ENCODE measurements around the gene PA2G4. TPM values are rescaled to one million over a fixed set of nuclear protein-coding genes. Genes with fewer than 3 reads are reported as not detected.

The PA2G4 gene
- total and polyA plus RNA-seq, 2 of the 4 experiments (the other 2 are of a cell fraction): 158 to 198 TPM

- Histone ChIP-seq H3K9me1 (ENCODE audit: insufficient read depth, low read length) (0 out of 2 replicates have a peak, but pooled peaks cover 2% of the 10 kb centered on the region), H2AK9ac (replicated peaks; ENCODE audit: low read depth, low read length, poor library complexity) (no peak overlapping the region), H3K9ac (ENCODE audit: low read depth, low read length) (no peak overlapping the region), H4K8ac (ENCODE audit: low read depth in 2 of 2, low read length in 2 of 2) (no peak overlapping the region), H3K27me3 (ENCODE audit: control insufficient read depth, insufficient read depth, low read length) (peaks cover 8% of the 10 kb centered on the region), H3K23ac (ENCODE audit: low read depth, low read length) (no peak overlapping the region), H3K56ac (ENCODE audit: extremely low read depth, insufficient read depth, low read length) (no peak overlapping the region), H3K4me1 (ENCODE audit: control insufficient read depth, insufficient read depth, low read length) (peaks cover 5% of the 10 kb centered on the region; the same call in 1 of the 2 replicates), H3K27ac (ENCODE audit: insufficient read depth, low read length) (no peak overlapping the region), H3K79me1 (ENCODE audit: low read depth in 1 of 2, low read length in 2 of 2) (peaks cover 9 to 24% of the 10 kb centered on the region in 2 experiments; a peak in 3 of 4 replicates), H3K4me3 (ENCODE audit: insufficient read depth, low read depth, low read length) (no peak overlapping the region), H2BK5ac (ENCODE audit: low read depth, low read length, poor library complexity, severe bottlenecking) (no peak overlapping the region), H4K91ac (ENCODE audit: insufficient read depth, low read depth, low read length) (no peak overlapping the region), H2BK15ac (ENCODE audit: low read depth, low read length) (no peak overlapping the region), H3K4ac (ENCODE audit: low read depth, low read length) (no peak overlapping the region), H3K18ac (ENCODE audit: low read depth, low read length) (no peak overlapping the region), H4K20me1 (ENCODE audit: insufficient read depth, low read length) (peaks cover 12% of the 10 kb centered on the region), H3K4me2 (ENCODE audit: low read depth, low read length) (no peak overlapping the region), H2BK20ac (ENCODE audit: low read depth, low read length) (no peak overlapping the region), H4K5ac (ENCODE audit: low read depth, low read length) (no peak overlapping the region), H2BK120ac (ENCODE audit: low read depth, low read length) (no peak overlapping the region), H3K36me3 (ENCODE audit: control insufficient read depth, insufficient read depth, low read length) (peaks cover 7% of the 10 kb centered on the region), H3K9me3 (ENCODE audit: control insufficient read depth, insufficient read depth, low read length) (no peaks in the 10 kb centered on the region), H2AK5ac (ENCODE audit: low read depth, low read length) (no peak overlapping the region), H2AFZ (replicated peaks; ENCODE audit: low read length, poor library complexity) (no peak overlapping the region), H3K14ac (replicated peaks; ENCODE audit: low read depth, low read length) (no peak overlapping the region)
- DNase-seq: no peak
- dilution Hi-C loops (cut with HindIII; ENCODE audit: low sequenced_read_pairs, unreplicated experiment) (no loop called here), in situ Hi-C loops (cut with MboI; ENCODE audit: low sequenced_read_pairs) (no loop called here), intact Hi-C loops (cut with micrococcal nuclease) (loop anchor here (10.0 kb wide), 1 partner anchor 108 kb away; the partner anchor contains the start of gene SUOX)
- no TSS peak for BruUV-seq (replicated peaks)
- ChIA-PET CTCF (no interaction called here), POLR2A (ENCODE audit: unreplicated experiment) (interaction anchor here (0.5 kb wide), 1 partner anchor 8 kb away, joined by 3 read pairs; no protein-coding TSS in a partner anchor)
- no CpG with 5 or more reads among the region's 1 CpG for WGBS, 2 experiments (ENCODE audit: extremely low coverage in 2 of 2, insufficient read length in 1 of 2)
- TF ChIP-seq CEBPB (IDR thresholded peaks at IDR 0.05; ENCODE audit: low read depth, low read length): no peak
- no peak for TF ChIP-seq SMC3 (IDR thresholded peaks at IDR 0.05; ENCODE audit: low read depth, low read length)
- no peak for TF ChIP-seq USF2 (IDR thresholded peaks at IDR 0.05; ENCODE audit: low read depth, low read length)
- TF ChIP-seq RCOR1 (IDR thresholded peaks at IDR 0.05; ENCODE audit: insufficient replicate concordance, low read length): no peak
- no peak for TF ChIP-seq NFE2L2 (IDR thresholded peaks at IDR 0.05; ENCODE audit: low read depth, low read length)
- no peak for TF ChIP-seq BHLHE40 (IDR thresholded peaks at IDR 0.05; ENCODE audit: low read depth, low read length)
- ATAC-seq (ENCODE audit: low read depth): no peak
Measured at GRCh38 chr12:56102683-56103065, 1.7 kb upstream of the PA2G4 start.
